Fibroblast of the aortic adventitia (primary cell): ENCODE data around the gene DCAF11. TPM values are rescaled to one million over a fixed set of nuclear protein-coding genes. Genes with fewer than 3 reads are reported as not detected.
"Not testable (repeated sequence)": the region's sequence is repeated elsewhere in the genome, so short reads cannot be mapped to it uniquely, and the experiment has no call there.

ENCODE experiments used
- DNase-seq: peaks from one replicate; pipeline ENCODE4 v3.0.0-alpha.2; 2010; ENCODE audit warnings: low read depth
- H3K4me3 ChIP-seq: 2 replicates; pipeline ENCODE4 v1.5.1; 2011; ENCODE audit warnings: low read depth, mild to moderate bottlenecking, control low read depth, low read length, moderate library complexity
- total RNA-seq: library from RNA; depleted of rRNA; stranded (reverse); fragments of >200 nt; gene quantifications from 2 replicates; pipeline ENCODE4 v1.2.3, GENCODE V29; 2012; ENCODE audit warnings: low replicate concordance
- TF ChIP-seq, protein P1 (sequence below): IDR thresholded peaks from 2 replicates; pipeline ENCODE4 v1.5.1; 2011; ENCODE audit warnings: mild to moderate bottlenecking, low read length, control low read depth, inconsistent platforms; ENCODE audit not compliant: insufficient read depth

DCAF11 gene
- total RNA-seq, 1 donor: 44.6 TPM

DNA sequence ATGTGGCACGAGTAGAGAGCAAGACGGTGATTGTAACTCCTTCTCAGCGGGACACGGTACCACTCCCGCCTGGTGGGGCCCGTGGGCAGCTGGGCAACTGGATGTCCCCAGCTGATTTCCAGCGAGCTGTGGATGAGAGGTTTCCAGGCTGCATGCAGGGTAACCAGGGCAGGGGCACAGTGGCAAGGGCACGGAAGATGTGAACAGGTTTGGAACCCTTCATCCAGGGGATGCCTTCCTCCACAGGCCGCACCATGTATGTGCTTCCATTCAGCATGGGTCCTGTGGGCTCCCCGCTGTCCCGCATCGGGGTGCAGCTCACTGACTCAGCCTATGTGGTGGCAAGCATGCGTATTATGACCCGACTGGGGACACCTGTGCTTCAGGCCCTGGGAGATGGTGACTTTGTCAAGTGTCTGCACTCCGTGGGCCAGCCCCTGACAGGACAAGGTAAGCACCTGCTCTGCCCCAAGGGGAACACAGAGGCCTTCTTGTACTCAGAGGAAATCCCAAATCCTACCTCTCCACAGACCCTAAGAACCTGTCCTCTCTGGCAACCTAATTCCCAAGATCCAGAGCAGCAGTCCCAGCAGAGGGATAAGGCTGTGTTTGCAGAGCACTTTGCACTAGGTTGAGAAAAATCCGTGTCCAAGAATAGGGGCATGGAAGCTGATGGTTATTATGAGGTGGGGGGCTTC is 16.2 kb upstream of the DCAF11 start:
- TF ChIP-seq, protein P1, sequence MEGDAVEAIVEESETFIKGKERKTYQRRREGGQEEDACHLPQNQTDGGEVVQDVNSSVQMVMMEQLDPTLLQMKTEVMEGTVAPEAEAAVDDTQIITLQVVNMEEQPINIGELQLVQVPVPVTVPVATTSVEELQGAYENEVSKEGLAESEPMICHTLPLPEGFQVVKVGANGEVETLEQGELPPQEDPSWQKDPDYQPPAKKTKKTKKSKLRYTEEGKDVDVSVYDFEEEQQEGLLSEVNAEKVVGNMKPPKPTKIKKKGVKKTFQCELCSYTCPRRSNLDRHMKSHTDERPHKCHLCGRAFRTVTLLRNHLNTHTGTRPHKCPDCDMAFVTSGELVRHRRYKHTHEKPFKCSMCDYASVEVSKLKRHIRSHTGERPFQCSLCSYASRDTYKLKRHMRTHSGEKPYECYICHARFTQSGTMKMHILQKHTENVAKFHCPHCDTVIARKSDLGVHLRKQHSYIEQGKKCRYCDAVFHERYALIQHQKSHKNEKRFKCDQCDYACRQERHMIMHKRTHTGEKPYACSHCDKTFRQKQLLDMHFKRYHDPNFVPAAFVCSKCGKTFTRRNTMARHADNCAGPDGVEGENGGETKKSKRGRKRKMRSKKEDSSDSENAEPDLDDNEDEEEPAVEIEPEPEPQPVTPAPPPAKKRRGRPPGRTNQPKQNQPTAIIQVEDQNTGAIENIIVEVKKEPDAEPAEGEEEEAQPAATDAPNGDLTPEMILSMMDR: no peak
- H3K4me3 ChIP-seq: no peak overlapping the region
- no peak for DNase-seq

DNA sequence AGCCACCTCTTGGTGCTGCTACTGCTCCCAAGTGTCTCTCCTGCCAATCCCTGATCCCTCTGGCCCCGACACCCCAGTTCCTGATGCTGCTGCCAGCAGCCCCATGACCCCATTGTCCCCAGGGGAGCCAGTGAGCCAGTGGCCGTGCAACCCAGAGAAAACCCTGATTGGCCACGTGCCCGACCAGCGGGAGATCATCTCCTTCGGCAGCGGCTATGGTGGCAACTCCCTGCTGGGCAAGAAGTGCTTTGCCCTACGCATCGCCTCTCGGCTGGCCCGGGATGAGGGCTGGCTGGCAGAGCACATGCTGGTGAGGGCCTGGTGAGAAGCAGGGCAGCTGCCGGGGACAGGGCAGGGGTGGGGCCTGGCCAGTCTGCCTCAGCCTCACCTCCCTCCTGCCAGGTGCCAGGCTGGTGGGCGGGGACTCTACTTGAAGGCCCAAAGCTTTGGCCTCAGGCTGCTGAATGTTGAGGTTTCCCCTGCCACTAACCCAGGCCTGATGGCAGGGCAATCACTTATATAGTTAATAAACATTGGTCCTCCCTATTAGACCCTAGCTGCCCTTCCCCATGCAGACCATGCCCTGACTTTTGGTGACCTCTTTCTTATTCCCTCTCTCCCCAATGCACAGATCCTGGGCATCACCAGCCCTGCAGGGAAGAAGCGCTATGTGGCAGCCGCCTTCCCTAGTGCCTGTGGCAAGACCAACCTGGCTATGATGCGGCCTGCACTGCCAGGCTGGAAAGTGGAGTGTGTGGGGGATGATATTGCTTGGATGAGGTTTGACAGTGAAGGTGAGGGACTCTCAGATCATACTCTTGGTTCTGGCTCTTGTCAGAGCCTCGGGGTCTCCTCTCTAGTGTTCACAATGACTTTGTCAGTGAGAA is 15.4 kb upstream of the DCAF11 start:
- no peak overlapping the region for H3K4me3 ChIP-seq
- TF ChIP-seq, protein P1: no peak
- DNase-seq: no peak

DNA sequence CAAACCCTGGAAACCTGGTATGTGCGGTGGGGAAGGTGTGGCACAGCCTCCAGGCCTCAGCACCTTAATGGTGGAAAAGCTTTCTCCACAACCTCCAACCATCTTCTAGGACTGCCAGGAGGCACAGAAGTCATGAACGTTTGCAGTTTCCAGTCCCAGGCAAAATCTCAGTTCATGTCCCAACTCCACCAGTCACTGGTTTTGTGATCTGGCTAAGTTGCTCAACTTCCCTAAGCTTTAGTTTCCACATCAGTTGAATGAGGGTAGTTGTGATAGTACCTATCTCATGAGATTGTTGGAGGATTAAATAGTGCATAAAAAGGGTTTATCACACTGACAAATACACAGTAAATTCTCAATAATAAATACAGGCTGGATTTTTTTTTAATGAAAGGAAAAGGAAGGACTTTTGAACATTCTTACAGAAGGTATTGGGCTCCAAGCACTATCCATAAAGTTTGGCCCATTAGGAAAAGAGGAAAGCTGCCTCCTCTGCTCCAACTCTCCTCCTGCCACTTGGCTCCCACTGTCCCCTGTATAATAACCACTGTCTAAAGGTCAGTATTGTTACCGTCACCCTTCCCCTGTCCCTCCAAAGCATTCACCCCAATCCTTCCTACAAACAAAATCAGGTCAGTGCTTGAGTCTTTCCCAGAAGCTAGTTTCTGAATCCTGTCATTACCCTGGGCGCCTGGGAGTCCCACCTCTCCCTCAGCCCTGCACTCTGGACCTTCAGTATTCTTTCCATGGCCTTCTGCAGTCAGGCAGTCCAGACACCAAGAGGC is 14.2 kb upstream of the DCAF11 start:
- TF ChIP-seq, protein P1: no peak
- no peak overlapping the region for H3K4me3 ChIP-seq
- DNase-seq: no peak

DNA sequence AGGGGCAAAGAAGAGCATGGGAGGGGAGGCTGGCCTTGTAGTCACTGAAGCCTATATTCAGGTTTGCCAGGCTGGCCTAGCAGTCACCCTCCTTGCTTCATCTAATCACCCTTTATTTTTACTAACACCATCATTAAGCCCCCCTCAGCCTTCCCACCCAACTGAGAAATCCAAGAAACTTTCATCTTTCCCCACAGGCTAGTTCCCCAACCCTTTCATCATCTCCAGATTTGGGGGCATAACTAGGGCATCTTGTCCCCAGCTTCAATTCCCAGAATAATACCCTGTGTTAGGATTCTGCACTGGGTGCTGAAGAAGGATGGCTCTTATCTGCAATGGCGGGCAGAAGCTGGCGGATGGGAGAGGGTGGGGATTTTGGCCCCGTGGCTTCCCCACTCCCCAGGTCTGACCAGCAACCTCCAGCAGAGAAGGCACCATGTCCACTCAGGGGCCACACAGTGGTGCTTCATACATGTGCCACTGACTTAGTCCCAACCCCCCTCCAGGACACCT is 13.5 kb upstream of the DCAF11 start:
- TF ChIP-seq, protein P1: no peak

DNA sequence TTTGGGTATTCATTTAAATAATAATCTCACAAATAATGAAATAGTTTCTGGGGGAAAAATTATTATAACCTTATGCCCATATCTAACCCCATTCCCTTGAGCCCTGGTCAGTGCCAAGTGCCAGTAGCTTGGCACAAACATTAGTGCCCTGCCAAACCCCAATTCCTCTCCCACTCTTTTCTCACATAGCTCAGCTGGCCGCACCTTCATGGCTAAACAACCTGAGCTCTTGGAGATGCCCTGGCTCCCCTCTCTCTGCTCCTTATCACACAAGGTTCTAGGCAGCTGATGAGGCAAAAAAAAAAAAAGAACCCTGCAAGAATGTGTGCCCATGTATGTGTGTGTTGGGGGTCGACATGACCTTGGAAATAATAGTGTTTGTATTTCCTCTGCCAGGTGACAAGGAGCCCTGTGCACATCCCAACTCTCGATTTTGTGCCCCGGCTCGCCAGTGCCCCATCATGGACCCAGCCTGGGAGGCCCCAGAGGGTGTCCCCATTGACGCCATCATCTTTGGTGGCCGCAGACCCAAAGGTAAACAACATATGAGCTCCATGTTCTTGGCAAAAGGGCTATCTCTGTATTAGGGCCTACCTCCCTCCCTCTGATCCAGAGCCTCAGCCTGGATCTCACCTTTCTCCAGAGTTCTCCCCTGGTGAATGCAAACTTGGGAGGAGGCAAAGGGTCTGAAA is 12.1 kb upstream of the DCAF11 start:
- TF ChIP-seq, protein P1: no peak
- no peak for DNase-seq
- no peak overlapping the region for H3K4me3 ChIP-seq

More for the DNA sequence above, 13.5 kb upstream of the DCAF11 start:
- H3K4me3 ChIP-seq: no peak overlapping the region
- DNase-seq: no peak

DNA sequence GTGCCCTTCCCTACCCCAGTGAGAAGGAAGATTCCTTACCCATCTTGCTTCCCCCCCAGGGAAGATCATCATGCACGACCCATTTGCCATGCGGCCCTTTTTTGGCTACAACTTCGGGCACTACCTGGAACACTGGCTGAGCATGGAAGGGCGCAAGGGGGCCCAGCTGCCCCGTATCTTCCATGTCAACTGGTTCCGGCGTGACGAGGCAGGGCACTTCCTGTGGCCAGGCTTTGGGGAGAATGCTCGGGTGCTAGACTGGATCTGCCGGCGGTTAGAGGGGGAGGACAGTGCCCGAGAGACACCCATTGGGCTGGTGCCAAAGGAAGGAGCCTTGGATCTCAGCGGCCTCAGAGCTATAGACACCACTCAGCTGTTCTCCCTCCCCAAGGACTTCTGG is 11.1 kb upstream of the DCAF11 start:
- TF ChIP-seq, protein P1: no peak
- no peak for DNase-seq
- H3K4me3 ChIP-seq: no peak overlapping the region

DNA sequence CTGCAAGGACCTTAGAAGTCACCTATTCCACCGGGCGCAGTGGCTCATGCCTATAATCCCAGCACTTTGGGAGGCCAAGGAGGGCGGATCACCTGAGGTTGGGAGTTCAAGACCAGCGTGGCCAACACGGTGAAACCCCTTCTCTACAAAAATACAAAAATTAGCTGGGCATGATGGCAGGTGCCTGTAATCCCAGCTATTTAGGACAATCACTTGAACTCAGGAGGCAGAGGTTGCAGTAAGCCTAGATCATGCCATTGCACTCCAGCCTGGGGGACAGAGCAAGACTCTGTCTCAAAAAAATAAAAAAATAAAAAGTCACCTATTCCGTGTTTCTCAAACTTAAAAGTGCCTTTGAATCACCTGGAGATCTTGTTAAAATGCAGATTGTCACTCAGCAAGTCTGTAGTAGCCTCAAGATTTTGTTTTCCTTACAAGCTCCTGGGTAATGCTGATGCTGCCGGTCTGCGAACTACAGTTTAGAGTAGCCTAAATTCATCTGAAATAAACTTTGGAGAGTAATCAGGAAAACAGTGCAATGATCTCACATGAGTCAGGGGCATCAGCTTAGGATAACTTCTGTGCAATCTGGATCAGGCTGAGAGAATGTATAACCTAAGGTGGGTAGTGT is 8.9 kb upstream of the DCAF11 start:
- not testable (repeated sequence) for DNase-seq, H3K4me3 ChIP-seq
